Ureter (tissue), 1 donor: ENCODE measurements around the gene TMEM134. TPM values are rescaled to one million over a fixed set of nuclear protein-coding genes. Genes with fewer than 3 reads are reported as not detected.

Source experiments
- DNase-seq: peaks from one replicate; pipeline ENCODE4 v3.0.0-alpha.2; 2020; ENCODE audit warnings: low spot score
- total RNA-seq: library from RNA; stranded (reverse); gene quantifications from one replicate; pipeline ENCODE4 v1.2.4, GENCODE V29; 2023
- donor health status: DM: yes; HTN: yes; CAD: no.

Gene TMEM134
- total RNA-seq, 1 donor from 2014 or later = 134 TPM

GRCh38 chr11:67422891-67423290 is 46.2 kb downstream of the TMEM134 start:
- no peak for DNase-seq

- no peak for DNase-seq
Measured at GRCh38 chr11:67421430-67422031, 47.5 kb downstream of the TMEM134 start.

GRCh38 chr11:67420646-67421429 is 48.2 kb downstream of the TMEM134 start:
- DNase-seq = peak; percentile 97

DNA sequence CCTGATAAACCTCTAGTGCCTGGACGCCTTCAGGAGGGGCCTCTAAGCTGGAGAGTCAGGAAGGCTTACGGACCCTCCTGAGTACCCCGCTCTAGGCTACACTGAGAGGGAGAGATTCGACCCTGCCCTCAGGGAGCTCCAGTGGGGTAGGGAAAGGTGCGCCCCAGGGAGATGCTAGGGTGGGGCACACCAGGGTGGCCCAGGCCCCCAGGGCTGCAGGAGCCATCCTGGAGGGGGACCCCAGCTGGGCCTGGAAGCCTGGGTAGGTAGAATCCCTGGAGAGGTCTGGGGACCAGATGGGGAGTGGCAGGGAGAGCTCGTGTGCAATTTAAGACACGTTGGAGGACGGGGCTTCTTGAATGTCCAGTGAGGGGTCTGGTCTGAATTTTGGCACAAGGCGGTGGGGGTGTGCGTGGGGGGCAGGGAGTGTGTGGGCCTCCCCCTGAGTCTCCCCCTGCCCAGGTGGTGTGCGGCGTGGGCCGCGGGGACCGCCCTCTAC is 48.9 kb downstream of the TMEM134 start:
- DNase-seq = no peak

- DNase-seq = no peak
Measured at GRCh38 chr11:67419325-67420049, 49.6 kb downstream of the TMEM134 start.

- no peak for DNase-seq
Measured at GRCh38 chr11:67418476-67419281, 50.4 kb downstream of the TMEM134 start.

- DNase-seq = no peak
Measured at GRCh38 chr11:67417425-67417824, 51.6 kb downstream of the TMEM134 start.

DNA sequence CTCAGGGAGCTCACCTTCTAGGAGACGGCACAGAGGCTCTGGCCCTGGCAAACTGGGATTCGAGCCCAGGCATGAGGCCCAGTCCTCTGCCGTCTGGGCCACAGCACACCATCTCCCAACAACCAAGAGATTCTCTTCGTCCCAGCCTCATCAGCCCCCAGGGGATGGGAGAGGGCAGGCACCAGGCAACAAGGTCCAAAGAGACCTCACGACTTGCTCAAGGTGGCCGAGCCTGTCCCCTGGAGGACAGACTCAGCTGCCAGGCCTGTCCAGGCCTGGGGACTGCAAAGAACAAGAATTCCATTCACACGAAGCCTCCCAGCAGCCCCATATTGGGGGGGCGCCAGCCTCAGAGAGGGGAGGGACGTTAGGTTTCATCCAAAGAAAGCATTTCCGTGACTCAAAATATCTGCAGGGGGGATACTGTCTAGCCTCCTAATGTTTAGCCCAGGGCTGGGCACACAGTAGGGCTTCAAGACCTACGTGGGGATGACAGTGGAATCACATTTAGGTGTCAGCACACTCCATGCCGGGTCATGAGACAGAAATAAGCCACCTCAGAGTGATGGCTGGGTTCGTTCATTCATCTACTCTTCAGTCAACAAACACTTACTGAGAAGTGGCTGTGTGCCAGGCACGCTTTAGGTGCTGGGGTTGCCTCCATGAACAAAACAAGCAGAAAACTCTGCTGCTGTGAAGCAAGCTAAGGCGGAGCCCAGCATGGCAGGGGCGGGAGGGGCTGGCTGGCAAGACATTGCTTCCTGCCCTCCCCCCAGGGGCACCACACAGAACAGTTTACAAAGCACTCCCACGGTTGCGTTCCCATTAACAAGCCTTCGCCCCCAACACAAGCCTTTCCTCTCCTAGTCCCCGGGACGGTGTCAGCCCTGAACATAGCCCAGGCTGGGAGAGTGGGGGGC is 52.4 kb downstream of the TMEM134 start:
- no peak for DNase-seq

DNA sequence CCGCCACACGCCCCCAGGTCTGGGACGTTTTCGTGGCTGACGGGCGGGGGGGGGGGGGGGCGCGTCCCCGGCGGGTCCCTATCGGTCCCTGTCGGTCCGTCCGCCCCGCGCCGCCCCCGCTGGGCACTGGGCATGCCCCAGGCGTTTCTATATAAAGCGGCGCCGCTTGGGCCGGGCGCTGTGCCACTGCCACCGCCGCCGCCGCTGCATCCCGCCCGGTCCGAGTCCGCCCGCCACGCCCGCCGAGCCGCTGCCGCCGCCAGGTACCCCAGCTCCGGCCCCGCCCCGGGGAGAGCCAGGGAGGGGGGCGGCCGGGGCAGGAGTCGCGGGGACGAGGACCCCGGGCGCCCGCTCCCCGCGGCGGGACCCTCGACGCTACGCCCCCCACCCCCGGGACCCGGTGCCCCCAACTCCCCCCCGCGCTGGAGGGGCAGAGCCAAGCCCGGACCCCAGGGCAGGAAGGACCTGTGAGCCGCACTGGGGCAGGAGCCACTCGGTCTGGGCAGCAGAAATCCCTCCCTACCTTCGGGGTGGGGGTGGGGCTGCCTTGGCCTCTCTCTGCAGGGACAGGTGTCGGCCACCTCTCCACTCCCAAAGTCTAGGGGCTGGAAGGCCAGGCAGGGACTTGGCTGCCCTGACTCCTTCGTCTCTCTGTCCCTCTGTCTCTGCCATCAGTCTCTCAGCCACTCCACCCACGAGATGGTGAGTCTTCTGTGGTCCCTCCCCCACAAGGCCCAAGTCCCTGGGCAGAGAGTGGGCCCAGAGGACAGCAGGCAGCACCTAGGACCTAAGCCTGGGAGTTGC is 53.3 kb downstream of the TMEM134 start, which contains the start of gene CARNS1:
TSS of gene CARNS1 (plus strand) at position 178 of the 804 bp plus-strand sequence. CDS start at position 700, 522 bp downstream.
- no peak for DNase-seq

- DNase-seq = no peak
Measured at GRCh38 chr11:67413266-67413849, 55.7 kb downstream of the TMEM134 start.

GRCh38 chr11:67412495-67413179 is 56.4 kb downstream of the TMEM134 start:
- no peak for DNase-seq

- no peak for DNase-seq
Measured at GRCh38 chr11:67411785-67412152, 57.3 kb downstream of the TMEM134 start.

Other genes with a start within 250 kb of the TMEM134 start
- gene GRK2, start 202.8 kb downstream of the TMEM134 start, total RNA-seq = 75.9 TPM
- 110 TPM for gene ANKRD13D, start 179.9 kb downstream of the TMEM134 start, total RNA-seq
- gene SSH3, start 165.7 kb downstream of the TMEM134 start, total RNA-seq = 258 TPM
- gene POLD4, start 115.7 kb downstream of the TMEM134 start, total RNA-seq = 57.9 TPM
- gene CLCF1, start 95.7 kb downstream of the TMEM134 start, total RNA-seq = 1.4 TPM
- 26.1 TPM for gene RAD9A, start 77.3 kb downstream of the TMEM134 start, total RNA-seq
- gene PPP1CA, start 67.4 kb downstream of the TMEM134 start, total RNA-seq = 124 TPM
- gene TBC1D10C, start 65.2 kb downstream of the TMEM134 start, total RNA-seq = 3.6 TPM
- 1.3 TPM for gene CARNS1, start 53.6 kb downstream of the TMEM134 start, total RNA-seq
- gene RPS6KB2, start 40.8 kb downstream of the TMEM134 start, total RNA-seq = 44.8 TPM
- gene PTPRCAP, start 31.6 kb downstream of the TMEM134 start, total RNA-seq = 6.4 TPM
- gene CORO1B, start 25.8 kb downstream of the TMEM134 start, total RNA-seq = 101 TPM
- not detected for gene GPR152, start 16.5 kb downstream of the TMEM134 start, total RNA-seq
- gene CABP4, start 13.9 kb downstream of the TMEM134 start, total RNA-seq = 2.8 TPM
- gene AIP, start 13.8 kb upstream of the TMEM134 start, total RNA-seq = 46.8 TPM
- gene PITPNM1, start 36.1 kb upstream of the TMEM134 start, total RNA-seq = 41.2 TPM
- gene CDK2AP2, start 38.9 kb upstream of the TMEM134 start, total RNA-seq = 40.5 TPM
- gene CABP2, start 54.2 kb upstream of the TMEM134 start, total RNA-seq = not detected
- 771 TPM for gene GSTP1, start 114.6 kb upstream of the TMEM134 start, total RNA-seq
- 199 TPM for gene NDUFV1, start 137.7 kb upstream of the TMEM134 start, total RNA-seq
- gene NUDT8, start 160.7 kb upstream of the TMEM134 start, total RNA-seq = 6.9 TPM
- not detected for gene TBX10, start 170.5 kb upstream of the TMEM134 start, total RNA-seq
- 0.29 TPM for gene ACY3, start 181.5 kb upstream of the TMEM134 start, total RNA-seq
- 85.9 TPM for gene ALDH3B2, start 205.4 kb upstream of the TMEM134 start, total RNA-seq